ENCODE data around the gene CCNI2. TPM values are rescaled to one million over a fixed set of nuclear protein-coding genes. Genes with fewer than 3 reads are reported as not detected.

CCNI2 gene
- total RNA-seq, 1 experiment from 2014 or later = 0.49 TPM

DNA sequence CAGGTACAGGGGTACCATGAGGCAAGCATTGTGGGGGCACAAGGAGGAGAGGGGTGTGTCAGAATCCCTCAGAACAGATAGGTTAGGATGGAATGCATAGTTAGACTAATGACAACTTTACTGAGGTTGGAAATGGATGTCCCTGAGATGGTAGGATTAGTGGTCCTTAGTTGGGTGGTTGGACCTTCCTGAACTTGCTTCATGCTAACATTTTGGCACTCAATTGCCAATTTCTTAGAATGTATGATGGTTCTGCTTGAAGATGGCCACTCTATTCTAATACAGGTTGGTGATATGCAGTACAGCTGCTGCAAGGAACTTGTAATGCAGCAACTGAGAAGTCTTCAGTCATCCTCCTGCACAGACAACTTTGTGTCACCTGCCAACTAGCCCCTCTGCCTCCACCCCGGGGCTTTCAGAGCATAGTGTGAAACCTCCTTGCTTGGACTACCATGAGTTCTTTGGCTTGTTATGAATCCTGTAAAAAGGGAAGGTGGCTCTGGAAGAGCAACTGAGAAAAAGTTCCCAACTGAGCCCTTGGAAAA is 5.4 kb downstream of the CCNI2 start:
- DNase-seq (ENCODE audit: low read depth, low spot score) (no peak), ATAC-seq (no peak)
- H3K4me1 ChIP-seq (ENCODE audit: control insufficient read depth, insufficient read depth, low read length) = no peaks in the 10 kb centered on the region
- TF ChIP-seq TCF7L2 (IDR thresholded peaks at IDR 0.05; ENCODE audit: low read depth, low read length) (no peak), SIN3A (IDR thresholded peaks at IDR 0.05; ENCODE audit: borderline replicate concordance, insufficient read depth, low read depth, low read length) (no peak), POLR2AphosphoS5 (IDR thresholded peaks at IDR 0.05; ENCODE audit: low read depth, low read length) (no peak)
- TF ChIP-seq, protein P1, sequence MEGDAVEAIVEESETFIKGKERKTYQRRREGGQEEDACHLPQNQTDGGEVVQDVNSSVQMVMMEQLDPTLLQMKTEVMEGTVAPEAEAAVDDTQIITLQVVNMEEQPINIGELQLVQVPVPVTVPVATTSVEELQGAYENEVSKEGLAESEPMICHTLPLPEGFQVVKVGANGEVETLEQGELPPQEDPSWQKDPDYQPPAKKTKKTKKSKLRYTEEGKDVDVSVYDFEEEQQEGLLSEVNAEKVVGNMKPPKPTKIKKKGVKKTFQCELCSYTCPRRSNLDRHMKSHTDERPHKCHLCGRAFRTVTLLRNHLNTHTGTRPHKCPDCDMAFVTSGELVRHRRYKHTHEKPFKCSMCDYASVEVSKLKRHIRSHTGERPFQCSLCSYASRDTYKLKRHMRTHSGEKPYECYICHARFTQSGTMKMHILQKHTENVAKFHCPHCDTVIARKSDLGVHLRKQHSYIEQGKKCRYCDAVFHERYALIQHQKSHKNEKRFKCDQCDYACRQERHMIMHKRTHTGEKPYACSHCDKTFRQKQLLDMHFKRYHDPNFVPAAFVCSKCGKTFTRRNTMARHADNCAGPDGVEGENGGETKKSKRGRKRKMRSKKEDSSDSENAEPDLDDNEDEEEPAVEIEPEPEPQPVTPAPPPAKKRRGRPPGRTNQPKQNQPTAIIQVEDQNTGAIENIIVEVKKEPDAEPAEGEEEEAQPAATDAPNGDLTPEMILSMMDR (IDR thresholded peaks at IDR 0.05) = no peak
- TF ChIP-seq, protein P2, sequence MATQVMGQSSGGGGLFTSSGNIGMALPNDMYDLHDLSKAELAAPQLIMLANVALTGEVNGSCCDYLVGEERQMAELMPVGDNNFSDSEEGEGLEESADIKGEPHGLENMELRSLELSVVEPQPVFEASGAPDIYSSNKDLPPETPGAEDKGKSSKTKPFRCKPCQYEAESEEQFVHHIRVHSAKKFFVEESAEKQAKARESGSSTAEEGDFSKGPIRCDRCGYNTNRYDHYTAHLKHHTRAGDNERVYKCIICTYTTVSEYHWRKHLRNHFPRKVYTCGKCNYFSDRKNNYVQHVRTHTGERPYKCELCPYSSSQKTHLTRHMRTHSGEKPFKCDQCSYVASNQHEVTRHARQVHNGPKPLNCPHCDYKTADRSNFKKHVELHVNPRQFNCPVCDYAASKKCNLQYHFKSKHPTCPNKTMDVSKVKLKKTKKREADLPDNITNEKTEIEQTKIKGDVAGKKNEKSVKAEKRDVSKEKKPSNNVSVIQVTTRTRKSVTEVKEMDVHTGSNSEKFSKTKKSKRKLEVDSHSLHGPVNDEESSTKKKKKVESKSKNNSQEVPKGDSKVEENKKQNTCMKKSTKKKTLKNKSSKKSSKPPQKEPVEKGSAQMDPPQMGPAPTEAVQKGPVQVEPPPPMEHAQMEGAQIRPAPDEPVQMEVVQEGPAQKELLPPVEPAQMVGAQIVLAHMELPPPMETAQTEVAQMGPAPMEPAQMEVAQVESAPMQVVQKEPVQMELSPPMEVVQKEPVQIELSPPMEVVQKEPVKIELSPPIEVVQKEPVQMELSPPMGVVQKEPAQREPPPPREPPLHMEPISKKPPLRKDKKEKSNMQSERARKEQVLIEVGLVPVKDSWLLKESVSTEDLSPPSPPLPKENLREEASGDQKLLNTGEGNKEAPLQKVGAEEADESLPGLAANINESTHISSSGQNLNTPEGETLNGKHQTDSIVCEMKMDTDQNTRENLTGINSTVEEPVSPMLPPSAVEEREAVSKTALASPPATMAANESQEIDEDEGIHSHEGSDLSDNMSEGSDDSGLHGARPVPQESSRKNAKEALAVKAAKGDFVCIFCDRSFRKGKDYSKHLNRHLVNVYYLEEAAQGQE (IDR thresholded peaks at IDR 0.05; ENCODE audit: insufficient read depth in 1 of 2, low read depth in 2 of 2, low read length in 1 of 2) = no peak
- no peak overlapping the region for H3K27ac ChIP-seq (ENCODE audit: low read length)
- CTCF ChIA-PET = interaction anchor here (1.2 to 2.9 kb wide), 2 partner anchors 67 to 68 kb away, joined by 3 to 15 read pairs; no protein-coding TSS in a partner anchor
- H3K27me3 ChIP-seq (ENCODE audit: control insufficient read depth, insufficient read depth, low read length) = no peaks in the 10 kb centered on the region
- H3K36me3 ChIP-seq (ENCODE audit: control insufficient read depth, insufficient read depth, low read length) = no peaks in the 10 kb centered on the region
- no peak overlapping the region for H3K4me3 ChIP-seq (ENCODE audit: low read depth in 2 of 2, low read length in 2 of 2)
- intact Hi-C loops (cut with micrococcal nuclease; ENCODE audit: unreplicated experiment) = loop anchor here (10.0 kb wide), 1 partner anchor 62 kb away; the partner anchor contains the start of gene SOWAHA
- in situ Hi-C loops (cut with HindIII; ENCODE audit: low pct_unique_long_range_greater_than_20kb, low sequenced_read_pairs) = no loop called here
- no peaks in the 10 kb centered on the region for H3K9me3 ChIP-seq (ENCODE audit: control insufficient read depth, insufficient read depth, low read depth, low read length)
- POLR2A ChIA-PET = no interaction called here
- BruUV-seq (replicated peaks) = no TSS peak

DNA sequence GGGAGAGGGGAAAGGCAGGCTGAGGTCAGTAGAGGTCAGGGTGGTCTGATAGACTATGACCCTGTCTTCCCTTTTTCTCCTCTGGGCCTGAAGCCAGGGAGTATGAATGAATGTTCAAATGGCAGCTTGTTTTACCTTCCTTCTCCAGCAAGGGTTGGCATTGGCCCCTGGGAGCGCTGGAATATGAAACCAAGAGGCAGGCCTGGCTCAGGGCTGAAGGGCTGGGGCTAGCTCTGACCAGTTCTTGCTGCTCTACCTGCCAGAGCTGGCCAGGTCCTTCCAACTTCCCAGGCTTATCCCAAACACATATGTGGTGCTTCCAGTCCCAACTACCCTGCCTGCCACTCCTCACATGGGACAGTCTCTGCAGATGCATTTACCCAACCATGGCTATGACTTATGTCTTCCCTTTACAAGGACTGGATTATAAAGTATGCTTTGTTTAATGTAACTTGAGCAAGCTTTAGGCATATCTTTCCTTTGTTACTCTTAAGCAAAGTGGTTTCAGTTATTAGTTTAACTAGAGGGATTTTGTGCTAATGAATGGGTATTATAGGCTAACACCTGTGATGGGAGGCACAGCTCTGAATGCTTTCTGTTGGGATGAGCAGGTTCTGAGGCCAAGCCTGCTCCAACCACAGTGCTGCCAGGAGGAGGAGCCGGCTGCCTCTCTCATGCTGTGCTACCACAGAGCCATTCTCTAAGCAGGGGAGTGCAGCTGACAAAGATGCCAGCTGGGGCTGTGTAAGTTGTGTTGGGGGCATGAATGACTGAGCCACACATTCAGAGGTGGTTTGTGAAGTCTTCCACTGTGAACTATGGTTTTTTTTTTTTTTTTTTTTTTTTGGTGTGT is 6.1 kb downstream of the CCNI2 start:
- no peaks in the 10 kb centered on the region for H3K27me3 ChIP-seq (ENCODE audit: control insufficient read depth, insufficient read depth, low read length)
- no peaks in the 10 kb centered on the region for H3K9me3 ChIP-seq (ENCODE audit: control insufficient read depth, insufficient read depth, low read depth, low read length)
- intact Hi-C loops (cut with micrococcal nuclease; ENCODE audit: unreplicated experiment) (loop anchor here (10.0 kb wide), 1 partner anchor 61 kb away; the partner anchor contains the start of gene SOWAHA), in situ Hi-C loops (cut with HindIII; ENCODE audit: low pct_unique_long_range_greater_than_20kb, low sequenced_read_pairs) (no loop called here)
- H3K4me3 ChIP-seq (ENCODE audit: low read depth in 2 of 2, low read length in 2 of 2) = no peak overlapping the region
- no TSS peak for BruUV-seq (replicated peaks)
- H3K4me1 ChIP-seq (ENCODE audit: control insufficient read depth, insufficient read depth, low read length) = no peaks in the 10 kb centered on the region
- no peak overlapping the region for H3K27ac ChIP-seq (ENCODE audit: low read length)
- TF ChIP-seq, protein P1 (IDR thresholded peaks at IDR 0.05) = peak; percentile 53
- TF ChIP-seq TCF7L2 (IDR thresholded peaks at IDR 0.05; ENCODE audit: low read depth, low read length) = no peak
- no peak for TF ChIP-seq POLR2AphosphoS5 (IDR thresholded peaks at IDR 0.05; ENCODE audit: low read depth, low read length)
- TF ChIP-seq, protein P2 (IDR thresholded peaks at IDR 0.05; ENCODE audit: insufficient read depth in 1 of 2, low read depth in 2 of 2, low read length in 1 of 2) = no peak
- no peak for TF ChIP-seq SIN3A (IDR thresholded peaks at IDR 0.05; ENCODE audit: borderline replicate concordance, insufficient read depth, low read depth, low read length)
- H3K36me3 ChIP-seq (ENCODE audit: control insufficient read depth, insufficient read depth, low read length) = no peaks in the 10 kb centered on the region
- peak; percentile 76 for ATAC-seq
- ChIA-PET CTCF (interaction anchor here (0.5 to 2.9 kb wide), 2 partner anchors 8 to 67 kb away, joined by 5 to 15 read pairs; no protein-coding TSS in a partner anchor), POLR2A (no interaction called here)
- no peak for DNase-seq (ENCODE audit: low read depth, low spot score)

All from Panc1 (cell line).